K562 (cell line): Measurements from ENCODE around the gene DEFB113. TPM values are rescaled to one million over a fixed set of nuclear protein-coding genes. Genes with fewer than 3 reads are reported as not detected.
A peak's percentile ranks its signal among the peaks of the same experiment; 100 is the strongest.
"Not testable (repeated sequence)": the region's sequence is repeated elsewhere in the genome, so short reads cannot be mapped to it uniquely, and the experiment has no call there.

Source experiments
- ATAC-seq: fragments of 200-7000 bp; cut with Tn5 transposase; 3 replicates; pipeline ENCODE4 v1.9.1; 2020; ENCODE audit warnings: moderate library complexity
- BruUV-seq: library from RNA; stranded (reverse); fragments of 400-500 nt; replicated peaks from 2 replicates; lab custom pipeline; 2021; lab: Mats Ljungman, UMichigan
- CTCF ChIA-PET: fragments of 300-600 bp; formaldehyde crosslinking; extraction: SDS; loops from one replicate; lab custom pipeline; 2021; ENCODE audit warnings: low intra/inter-chr PET ratio; lab: Yijun Ruan, JAX
- POLR2A ChIA-PET: fragments of 300-600, 350-650 bp; sonication (Branson Sonifier 250); formaldehyde crosslinking; extraction: SDS; loops from one replicate; lab custom pipeline; 2021; ENCODE audit warnings: antibody characterized with exemption, inconsistent platforms; lab: Yijun Ruan, JAX
- DNase-seq, 4 experiments: peaks; one replicate each; pipeline versions ENCODE4 v3.0.0 to v3.0.0-alpha.2; 2011 to 2018; ENCODE audit warnings: low spot score in 3 of 4, mixed read lengths in 3 of 4; ENCODE audit errors: extremely low read depth in 1 of 4
- FAIRE-seq: peaks from 2 replicates; lab custom pipeline; 2011; peaks lifted over from hg19 to GRCh38; lab: Jason Lieb, UNC
- H2AFZ ChIP-seq: 2 replicates; pipeline ENCODE4 v1.6.0; 2011; ENCODE audit warnings: low read depth, low read length, control low read depth, inconsistent platforms
- H3K27ac ChIP-seq: fragments of 200-600 bp; 3 replicates; pipeline ENCODE4 v1.8.0; 2011; ENCODE audit warnings: low read depth, mild to moderate bottlenecking, control low read depth, inconsistent platforms, low read length, moderate library complexity, mixed read lengths; ENCODE audit errors: extremely low read depth
- H3K27me3 ChIP-seq, 2 experiments: fragments of 300-600 bp in 1 of 2; 2 replicates in 1 of 2; 3 replicates in 1 of 2; pipeline versions ENCODE4 v1.6.0 to v1.8.0; 2011; ENCODE audit warnings: inconsistent platforms in 2 of 2, low read length in 2 of 2, mild to moderate bottlenecking in 1 of 2, mixed read lengths in 1 of 2, moderate library complexity in 1 of 2; ENCODE audit not compliant: control insufficient read depth in 2 of 2, insufficient read depth in 2 of 2
- H3K36me3 ChIP-seq: fragments of 300-600 bp; 3 replicates; pipeline ENCODE4 v1.8.0; 2011; ENCODE audit warnings: mild to moderate bottlenecking, low read length, inconsistent platforms; ENCODE audit not compliant: control insufficient read depth, insufficient read depth
- H3K4me1 ChIP-seq, 2 experiments: fragments of 200-600 bp in 1 of 2; replicated peaks in 1 of 2; 2 replicates in 1 of 2; 3 replicates in 1 of 2; pipeline versions ENCODE4 v1.5.1 to v1.8.0; 2011; ENCODE audit warnings: inconsistent platforms in 2 of 2, low read length in 2 of 2, mild to moderate bottlenecking in 1 of 2, mixed read lengths in 1 of 2, moderate library complexity in 1 of 2; ENCODE audit not compliant: control insufficient read depth in 2 of 2, insufficient read depth in 2 of 2
- H3K4me2 ChIP-seq: 2 replicates; pipeline ENCODE4 v1.6.1; 2011; ENCODE audit warnings: low read length, control low read depth, inconsistent platforms, mixed read lengths; ENCODE audit not compliant: insufficient read depth
- H3K4me3 ChIP-seq: fragments of 200-600 bp; sonication (generic), shearing (Covaris generic); 2 replicates; pipeline ENCODE4 v1.5.1; 2016; ENCODE audit warnings: control low read depth, inconsistent platforms
- H3K79me2 ChIP-seq: fragments of 200-600 bp; 3 replicates; pipeline ENCODE4 v1.8.0; 2011; ENCODE audit warnings: low read length, inconsistent platforms; ENCODE audit not compliant: control insufficient read depth, insufficient read depth
- H3K9ac ChIP-seq, 2 experiments: 2 replicates each; pipeline versions ENCODE4 v1.6.0 to v1.6.1; 2011; ENCODE audit warnings: low read depth in 2 of 2, low read length in 2 of 2, control low read depth in 1 of 2, inconsistent platforms in 1 of 2, mild to moderate bottlenecking in 1 of 2, mixed read lengths in 1 of 2; ENCODE audit not compliant: insufficient read depth in 1 of 2
- H3K9me1 ChIP-seq: one replicate; pipeline ENCODE4 v1.6.0; 2011; ENCODE audit warnings: inconsistent platforms, mild to moderate bottlenecking, low read length, moderate library complexity; ENCODE audit not compliant: control insufficient read depth, insufficient read depth
- H3K9me3 ChIP-seq: replicated peaks from 2 replicates; pipeline ENCODE4 v1.5.1; 2011; ENCODE audit warnings: low read depth, low read length, inconsistent platforms; ENCODE audit not compliant: control insufficient read depth, insufficient read depth
- H4K20me1 ChIP-seq: replicated peaks from 2 replicates; pipeline ENCODE4 v1.6.1; 2011; ENCODE audit warnings: low read length, inconsistent platforms, mixed read lengths; ENCODE audit not compliant: control insufficient read depth, insufficient read depth
- BCOR ChIP-seq: fragments of 450-650 bp; IDR thresholded peaks from 2 replicates; pipeline ENCODE4 v1.6.1; 2016
- EP300 ChIP-seq: IDR thresholded peaks from 2 replicates; pipeline ENCODE4 v1.6.1; 2012; ENCODE audit warnings: low read length, improper control_type of control experiment
- FOXM1 ChIP-seq, 2 experiments: fragments of 450-650 bp in 1 of 2; sonication (generic) in 1 of 2; formaldehyde crosslinking in 1 of 2; IDR thresholded peaks; 2 replicates each; pipeline versions ENCODE4 v1.6.1 to v1.9.0; 2017 to 2022; ENCODE audit warnings: low read depth in 2 of 2, mild to moderate bottlenecking in 2 of 2, missing genetic modification reagents in 1 of 2, moderate library complexity in 1 of 2
- GATA2 ChIP-seq: sonication (generic); formaldehyde crosslinking; IDR thresholded peaks from 2 replicates; pipeline ENCODE4 v1.4.0; 2020; ENCODE audit warnings: mild to moderate bottlenecking, missing genetic modification reagents
- ILK ChIP-seq: fragments of 450-650 bp; IDR thresholded peaks from 2 replicates; pipeline ENCODE4 v1.6.1; 2016; ENCODE audit warnings: missing genetic modification characterization, low read depth, mild to moderate bottlenecking, missing compliant biosample characterization, moderate library complexity, borderline replicate concordance
- KDM1A ChIP-seq, 2 experiments: fragments of 450-650 bp; IDR thresholded peaks; 2 replicates each; pipeline ENCODE4 v1.6.1; 2016; ENCODE audit warnings: mild to moderate bottlenecking in 2 of 2
- PTRF ChIP-seq: fragments of 450-650 bp; IDR thresholded peaks from 2 replicates; pipeline ENCODE4 v1.6.1; 2016; ENCODE audit warnings: mild to moderate bottlenecking, missing genetic modification characterization, missing compliant biosample characterization
- RBM25 ChIP-seq: fragments of 200-400 bp; formaldehyde crosslinking; IDR thresholded peaks from 2 replicates; pipeline ENCODE4 v1.6.1; 2018; ENCODE audit warnings: low read length, low read depth, moderate library complexity; ENCODE audit not compliant: severe bottlenecking
- U2AF1 ChIP-seq: fragments of 200-400 bp; formaldehyde crosslinking; optimal IDR thresholded peaks from 2 replicates; pipeline ENCODE3; 2017; ENCODE audit warnings: mild to moderate bottlenecking, low read depth, low read length, moderate library complexity
- ZBTB1 ChIP-seq: sonication (generic); formaldehyde crosslinking; IDR thresholded peaks from 2 replicates; pipeline ENCODE4 v1.8.1; 2023; ENCODE audit warnings: missing genetic modification reagents, low read depth, mild to moderate bottlenecking, borderline replicate concordance
- ZNF146 ChIP-seq: IDR thresholded peaks from one replicate; pipeline ENCODE4 v1.6.1; 2018; ENCODE audit warnings: missing compliant biosample characterization; ENCODE audit not compliant: unreplicated experiment
- WGBS: fragments of 100-300 bp; shearing (Covaris generic); methylation state at CpG from one replicate; pipeline ENCODE4 v1.1.6; 2016; ENCODE audit warnings: low coverage, mixed read lengths; ENCODE audit not compliant: insufficient coverage; ENCODE audit errors: missing lambda C conversion rate; 5-methylcytosine and 5-hydroxymethylcytosine counted together
- in situ Hi-C: fragments of 300-500 bp; cut with MboI; formaldehyde crosslinking; loops from 4 replicates; pipeline ENCODE4 v1.15.0; 2018; ENCODE audit warnings: inconsistent platforms, mixed read lengths
- intact Hi-C: fragments of 100-400 bp; cut with micrococcal nuclease; formaldehyde crosslinking; loops from 2 replicates; pipeline ENCODE4 v1.14.2; 2022
- polyA plus RNA-seq, 8 experiments: library from polyadenylated mRNA; depleted of rRNA in 4 of 8; stranded (reverse) in 5 of 8; unstranded in 3 of 8; fragments of >200 nt; fragmentation: Nextera tagmentation in 2 of 8; fragmentation: Illumina TruSeq in 1 of 8; extraction: Ambion mirVana in 2 of 8; extraction: Trizol in 1 of 8; gene quantifications; 2 replicates each; pipeline versions ENCODE4 v1.2.1 to v1.2.3, GENCODE V29; 2011 to 2014; ENCODE audit warnings: inconsistent platforms in 1 of 8, missing spikeins in 1 of 8
- total RNA-seq, 7 experiments: library from RNA; depleted of rRNA in 6 of 7; stranded (reverse); fragments of >200 nt in 6 of 7; fragmentation: Illumina TruSeq in 2 of 7; extraction: Trizol in 2 of 7; gene quantifications; 2 replicates each; pipeline versions ENCODE4 v1.2.1 to v1.2.3, GENCODE V29; 2011 to 2021; ENCODE audit warnings: low replicate concordance in 1 of 7
- TF ChIP-seq, protein P1 (sequence below): IDR thresholded peaks from 2 replicates; pipeline ENCODE4 v1.6.1; 2016; ENCODE audit warnings: missing genetic modification characterization, missing compliant biosample characterization
- TF ChIP-seq, protein P2 (sequence below): fragments of 200-400 bp; formaldehyde crosslinking; IDR thresholded peaks from 2 replicates; pipeline ENCODE4 v1.6.1; 2017; ENCODE audit warnings: mild to moderate bottlenecking, low read depth, low read length, moderate library complexity

DEFB113 gene
- total and polyA plus RNA-seq, 9 of the 15 experiments (the other 6 are each of a cell fraction or from before 2014, with no cell fraction given), result not detected

DNA sequence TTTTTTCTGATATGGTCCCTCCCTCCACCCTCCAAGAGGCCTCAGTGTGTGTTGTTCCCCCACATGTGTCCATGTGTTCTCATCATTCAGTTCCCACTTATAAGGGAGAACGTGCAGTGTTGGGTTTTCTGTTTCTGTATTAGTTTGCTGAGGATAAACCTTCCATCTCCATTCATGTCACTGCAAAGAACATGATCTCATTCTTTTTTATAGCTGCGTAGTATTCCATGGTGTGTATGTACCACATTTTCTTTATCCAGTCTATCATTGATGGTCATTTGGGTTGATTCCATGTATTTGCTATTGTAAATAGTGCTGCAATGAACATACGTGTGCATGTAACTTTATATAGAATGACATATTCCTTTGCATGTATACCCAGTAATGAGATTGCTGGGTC, 25.4 kb downstream of the DEFB113 start:
- BruUV-seq, intact Hi-C loops: not testable (repeated sequence)

DNA sequence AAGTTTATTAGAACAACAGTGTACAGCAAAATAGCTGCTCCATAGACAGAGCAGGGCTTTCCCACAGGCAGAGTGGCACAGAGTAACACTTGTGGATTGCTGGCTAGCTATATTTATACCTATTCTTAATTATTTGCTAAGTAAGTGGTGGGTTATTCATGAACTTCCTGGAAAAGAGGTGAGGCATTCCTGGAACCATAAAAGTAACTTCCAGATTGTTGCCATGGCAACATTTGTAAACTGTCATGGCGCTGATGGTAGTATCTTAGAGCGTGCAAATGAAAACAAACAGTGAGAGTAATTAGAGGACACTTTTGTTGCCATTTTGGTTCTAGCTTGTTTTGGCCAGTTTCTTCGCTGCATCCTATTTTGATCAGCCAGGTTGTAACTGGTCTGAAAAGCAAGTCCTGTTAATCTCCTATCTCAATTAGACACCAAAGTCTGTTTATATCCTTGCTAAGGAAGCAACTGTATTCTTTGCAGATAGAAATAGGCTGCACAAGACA, 29.4 kb downstream of the DEFB113 start:
- Histone ChIP-seq H3K9me1 (no peaks in the 10 kb centered on the region), H3K4me2 (peak overlapping the region; percentile 71), H3K9me3 (no peaks in the 10 kb centered on the region), H3K4me1 (peaks cover 0 to 13% of the 10 kb centered on the region in 2 experiments; a peak in 3 of 5 replicates), H2AFZ (peak overlapping the region; percentile 91), H4K20me1 (no peaks in the 10 kb centered on the region), H3K9ac (peak overlapping the region in 1 of 2 experiments; percentile 38; a peak in 2 of 4 replicates), H3K36me3 (no peaks in the 10 kb centered on the region), H3K27ac (peak overlapping the region; percentile 87), H3K27me3 (no peaks in the 10 kb centered on the region), H3K4me3 (peak overlapping the region; percentile 18; the same call in 1 of the 2 replicates), H3K79me2 (no peaks in the 10 kb centered on the region)
- intact Hi-C loops (loop anchor here (1.0 kb wide), 1 partner anchor 9 kb away; no protein-coding TSS in a partner anchor), in situ Hi-C loops (no loop called here)
- 0% methylated on average over 3 of the region's 3 CpGs for WGBS
- BruUV-seq, result no TSS peak
- DNase-seq, result peak; percentile 48 to 93 (median 64)
- ChIA-PET CTCF (no interaction called here), POLR2A (interaction anchor here (0.6 to 1.6 kb wide), 11 partner anchors 8 to 1110 kb away, joined by 3 to 12 read pairs (median 3); no protein-coding TSS in a partner anchor)
- FAIRE-seq, result peak; percentile 94
- peak; percentile 94 for ATAC-seq
- TF ChIP-seq GATA2 (CRISPR knock-in tag) (peak; percentile 61; the same call in 1 of the 2 replicates), ILK (no peak), ZBTB1 (CRISPR knock-in tag) (no peak), PTRF (tag) (no peak), FOXM1 (IDR thresholded peaks at IDR 0.05; ENCODE audit: low read depth) (peak; percentile 38; the same call in 1 of the 2 replicates), FOXM1 (CRISPR knock-in tag; IDR thresholded peaks at IDR 0.05; ENCODE audit: low read depth) (no peak), U2AF1 (no peak), EP300 (peak; percentile 90)
- TF ChIP-seq, protein P1, sequence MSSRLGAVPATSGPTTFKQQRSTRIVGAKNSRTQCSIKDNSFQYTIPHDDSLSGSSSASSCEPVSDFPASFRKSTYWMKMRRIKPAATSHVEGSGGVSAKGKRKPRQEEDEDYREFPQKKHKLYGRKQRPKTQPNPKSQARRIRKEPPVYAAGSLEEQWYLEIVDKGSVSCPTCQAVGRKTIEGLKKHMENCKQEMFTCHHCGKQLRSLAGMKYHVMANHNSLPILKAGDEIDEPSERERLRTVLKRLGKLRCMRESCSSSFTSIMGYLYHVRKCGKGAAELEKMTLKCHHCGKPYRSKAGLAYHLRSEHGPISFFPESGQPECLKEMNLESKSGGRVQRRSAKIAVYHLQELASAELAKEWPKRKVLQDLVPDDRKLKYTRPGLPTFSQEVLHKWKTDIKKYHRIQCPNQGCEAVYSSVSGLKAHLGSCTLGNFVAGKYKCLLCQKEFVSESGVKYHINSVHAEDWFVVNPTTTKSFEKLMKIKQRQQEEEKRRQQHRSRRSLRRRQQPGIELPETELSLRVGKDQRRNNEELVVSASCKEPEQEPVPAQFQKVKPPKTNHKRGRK, result no peak
- TF ChIP-seq, protein P2, sequence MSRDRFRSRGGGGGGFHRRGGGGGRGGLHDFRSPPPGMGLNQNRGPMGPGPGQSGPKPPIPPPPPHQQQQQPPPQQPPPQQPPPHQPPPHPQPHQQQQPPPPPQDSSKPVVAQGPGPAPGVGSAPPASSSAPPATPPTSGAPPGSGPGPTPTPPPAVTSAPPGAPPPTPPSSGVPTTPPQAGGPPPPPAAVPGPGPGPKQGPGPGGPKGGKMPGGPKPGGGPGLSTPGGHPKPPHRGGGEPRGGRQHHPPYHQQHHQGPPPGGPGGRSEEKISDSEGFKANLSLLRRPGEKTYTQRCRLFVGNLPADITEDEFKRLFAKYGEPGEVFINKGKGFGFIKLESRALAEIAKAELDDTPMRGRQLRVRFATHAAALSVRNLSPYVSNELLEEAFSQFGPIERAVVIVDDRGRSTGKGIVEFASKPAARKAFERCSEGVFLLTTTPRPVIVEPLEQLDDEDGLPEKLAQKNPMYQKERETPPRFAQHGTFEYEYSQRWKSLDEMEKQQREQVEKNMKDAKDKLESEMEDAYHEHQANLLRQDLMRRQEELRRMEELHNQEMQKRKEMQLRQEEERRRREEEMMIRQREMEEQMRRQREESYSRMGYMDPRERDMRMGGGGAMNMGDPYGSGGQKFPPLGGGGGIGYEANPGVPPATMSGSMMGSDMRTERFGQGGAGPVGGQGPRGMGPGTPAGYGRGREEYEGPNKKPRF, result no peak

More for the DNA sequence above, 25.4 kb downstream of the DEFB113 start:
- DNase-seq, ATAC-seq, POLR2A ChIA-PET, H3K9ac ChIP-seq, in situ Hi-C loops, H3K27ac ChIP-seq, H3K9me1 ChIP-seq, H4K20me1 ChIP-seq, H2AFZ ChIP-seq, H3K4me3 ChIP-seq, H3K79me2 ChIP-seq, H3K4me1 ChIP-seq, H3K27me3 ChIP-seq, H3K36me3 ChIP-seq, FAIRE-seq, CTCF ChIA-PET, H3K4me2 ChIP-seq, H3K9me3 ChIP-seq: not testable (repeated sequence)
- TF ChIP-seq ZNF146 (peak; percentile 91), BCOR (peak; percentile 70; the same call in 1 of the 2 replicates), KDM1A (IDR thresholded peaks at IDR 0.05) (peak in 1 of 2 experiments; percentile 55; a peak in 1 of 4 replicates), RBM25 (peak; percentile 70)
- 60% methylated on average over 3 of the region's 3 CpGs for WGBS
